IMR-90 (cell line): ENCODE data around the gene PYGO2. TPM values are rescaled to one million over a fixed set of nuclear protein-coding genes. Genes with fewer than 3 reads are reported as not detected.

Experiments used
- ATAC-seq: fragments of 200-7000 bp; cut with Tn5 transposase; 2 replicates; pipeline ENCODE4 v1.9.1; 2020; ENCODE audit warnings: low read depth, mild to moderate bottlenecking, moderate library complexity
- BruUV-seq: library from RNA; stranded (reverse); fragments of 400-500 nt; replicated peaks from 2 replicates; lab custom pipeline; 2021; lab: Mats Ljungman, UMichigan
- CTCF ChIA-PET: fragments of 300-600 bp; formaldehyde crosslinking; extraction: SDS; loops from one replicate; lab custom pipeline; 2021; ENCODE audit warnings: antibody characterized with exemption; lab: Yijun Ruan, JAX
- POLR2A ChIA-PET: fragments of 300-600 bp; sonication (Branson Sonifier 250); formaldehyde crosslinking; loops from one replicate; lab custom pipeline; 2022; ENCODE audit warnings: antibody characterized with exemption; ENCODE audit not compliant: unreplicated experiment; lab: Charles Lee
- DNase-seq: peaks from one replicate; pipeline ENCODE4 v3.0.0; 2013
- H2AFZ ChIP-seq: replicated peaks from 2 replicates; pipeline ENCODE3; 2013; ENCODE audit warnings: low read length, mild to moderate bottlenecking; ENCODE audit not compliant: poor library complexity
- H2AK5ac ChIP-seq: 2 replicates; pipeline ENCODE4 v1.6.1; 2013; ENCODE audit warnings: low read depth, low read length, inconsistent platforms
- H2AK9ac ChIP-seq: replicated peaks from 2 replicates; pipeline ENCODE3; 2013; ENCODE audit warnings: mild to moderate bottlenecking, low read depth, low read length, moderate library complexity; ENCODE audit not compliant: poor library complexity
- H2BK120ac ChIP-seq: 2 replicates; pipeline ENCODE4 v1.6.1; 2013; ENCODE audit warnings: low read depth, low read length, inconsistent platforms
- H2BK15ac ChIP-seq: 3 replicates; pipeline ENCODE4 v1.6.1; 2013; ENCODE audit warnings: low read depth, low read length, inconsistent platforms
- H2BK20ac ChIP-seq: 2 replicates; pipeline ENCODE4 v1.6.1; 2013; ENCODE audit warnings: low read depth, mild to moderate bottlenecking, inconsistent platforms, low read length, moderate library complexity
- H2BK5ac ChIP-seq: 2 replicates; pipeline ENCODE4 v1.6.1; 2013; ENCODE audit warnings: mild to moderate bottlenecking, low read depth, low read length, inconsistent platforms; ENCODE audit not compliant: poor library complexity, severe bottlenecking
- H3K14ac ChIP-seq: replicated peaks from 2 replicates; pipeline ENCODE4 v1.6.1; 2013; ENCODE audit warnings: low read depth, low read length, inconsistent platforms
- H3K18ac ChIP-seq: 2 replicates; pipeline ENCODE4 v1.6.1; 2013; ENCODE audit warnings: low read depth, low read length, control low read depth
- H3K23ac ChIP-seq: 2 replicates; pipeline ENCODE4 v1.6.1; 2013; ENCODE audit warnings: low read depth, low read length, inconsistent platforms
- H3K27ac ChIP-seq: 2 replicates; pipeline ENCODE4 v1.5.1; 2013; ENCODE audit warnings: mild to moderate bottlenecking, control low read depth, low read length; ENCODE audit not compliant: insufficient read depth
- H3K27me3 ChIP-seq: 2 replicates; pipeline ENCODE4 v1.6.1; 2013; ENCODE audit warnings: low read length; ENCODE audit not compliant: control insufficient read depth, insufficient read depth
- H3K36me3 ChIP-seq: 2 replicates; pipeline ENCODE4 v1.6.1; 2013; ENCODE audit warnings: low read length, mixed read lengths; ENCODE audit not compliant: control insufficient read depth, insufficient read depth
- H3K4ac ChIP-seq: 2 replicates; pipeline ENCODE4 v1.6.1; 2013; ENCODE audit warnings: low read depth, low read length, inconsistent platforms
- H3K4me1 ChIP-seq: 2 replicates; pipeline ENCODE4 v1.6.1; 2013; ENCODE audit warnings: low read length, mixed read lengths; ENCODE audit not compliant: control insufficient read depth, insufficient read depth
- H3K4me2 ChIP-seq: 2 replicates; pipeline ENCODE4 v1.6.1; 2013; ENCODE audit warnings: low read depth, mild to moderate bottlenecking, control low read depth, low read length, moderate library complexity
- H3K4me3 ChIP-seq: 2 replicates; pipeline ENCODE4 v1.5.1; 2013; ENCODE audit warnings: low read depth, mild to moderate bottlenecking, control low read depth, low read length, moderate library complexity; ENCODE audit not compliant: insufficient read depth
- H3K56ac ChIP-seq: 2 replicates; pipeline ENCODE4 v1.6.1; 2013; ENCODE audit warnings: low read length, inconsistent platforms; ENCODE audit not compliant: insufficient read depth; ENCODE audit errors: extremely low read depth
- H3K79me1 ChIP-seq, 2 experiments: 2 replicates each; pipeline ENCODE4 v1.6.1; 2013; ENCODE audit warnings: low read length in 2 of 2, inconsistent platforms in 1 of 2, low read depth in 1 of 2
- H3K9ac ChIP-seq: 2 replicates; pipeline ENCODE4 v1.6.1; 2013; ENCODE audit warnings: low read depth, low read length, control low read depth
- H3K9me1 ChIP-seq: 2 replicates; pipeline ENCODE4 v1.6.1; 2013; ENCODE audit warnings: low read length, inconsistent platforms; ENCODE audit not compliant: insufficient read depth
- H3K9me3 ChIP-seq: 2 replicates; pipeline ENCODE4 v1.6.1; 2013; ENCODE audit warnings: low read length; ENCODE audit not compliant: control insufficient read depth, insufficient read depth
- H4K20me1 ChIP-seq: 2 replicates; pipeline ENCODE4 v1.6.1; 2013; ENCODE audit warnings: low read length, inconsistent platforms; ENCODE audit not compliant: insufficient read depth
- H4K5ac ChIP-seq: 2 replicates; pipeline ENCODE4 v1.6.1; 2013; ENCODE audit warnings: mild to moderate bottlenecking, low read depth, low read length, control low read depth
- H4K8ac ChIP-seq, 2 experiments: 2 replicates each; pipeline ENCODE4 v1.6.1; 2013; ENCODE audit warnings: low read depth in 2 of 2, low read length in 2 of 2, control low read depth in 1 of 2, inconsistent platforms in 1 of 2
- H4K91ac ChIP-seq: 2 replicates; pipeline ENCODE4 v1.6.1; 2013; ENCODE audit warnings: low read depth, low read length, inconsistent platforms; ENCODE audit not compliant: insufficient read depth
- BHLHE40 ChIP-seq: fragments of 150-350 bp; IDR thresholded peaks from 2 replicates; pipeline ENCODE4 v1.6.1; 2016; ENCODE audit warnings: mild to moderate bottlenecking, low read depth, low read length
- CEBPB ChIP-seq: IDR thresholded peaks from 2 replicates; pipeline ENCODE4 v1.6.1; 2012; ENCODE audit warnings: low read depth, low read length, improper control_type of control experiment
- CHD1 ChIP-seq: IDR thresholded peaks from 2 replicates; pipeline ENCODE4 v1.6.1; 2012; ENCODE audit warnings: low read depth, low read length, improper control_type of control experiment
- CTCF ChIP-seq: conservative IDR thresholded peaks from 2 replicates; pipeline ENCODE4 v1.5.1; 2012; ENCODE audit warnings: mild to moderate bottlenecking, low read depth, low read length, improper control_type of control experiment
- FOS ChIP-seq: fragments of 150-350 bp; IDR thresholded peaks from 2 replicates; pipeline ENCODE4 v1.6.1; 2016; ENCODE audit warnings: low read depth, low read length
- MAFK ChIP-seq: IDR thresholded peaks from 2 replicates; pipeline ENCODE4 v1.6.1; 2012; ENCODE audit warnings: low read depth, low read length, improper control_type of control experiment
- MAZ ChIP-seq: IDR thresholded peaks from 2 replicates; pipeline ENCODE4 v1.6.1; 2012; ENCODE audit warnings: low read depth, mild to moderate bottlenecking, low read length, improper control_type of control experiment, moderate library complexity, borderline replicate concordance
- MXI1 ChIP-seq: IDR thresholded peaks from 2 replicates; pipeline ENCODE4 v1.6.1; 2012; ENCODE audit warnings: low read depth, mild to moderate bottlenecking, low read length, moderate library complexity, borderline replicate concordance
- NFE2L2 ChIP-seq: fragments of 150-350 bp; IDR thresholded peaks from 2 replicates; pipeline ENCODE4 v1.6.1; 2016; ENCODE audit warnings: low read depth, mild to moderate bottlenecking, low read length
- POLR2A ChIP-seq: IDR thresholded peaks from 2 replicates; pipeline ENCODE4 v1.6.1; 2012; ENCODE audit warnings: mild to moderate bottlenecking, low read depth, low read length
- RAD21 ChIP-seq: IDR thresholded peaks from 2 replicates; pipeline ENCODE4 v1.6.1; 2012; ENCODE audit warnings: low read length, improper control_type of control experiment
- RCOR1 ChIP-seq: IDR thresholded peaks from 2 replicates; pipeline ENCODE4 v1.6.1; 2012; ENCODE audit warnings: mild to moderate bottlenecking, low read length, improper control_type of control experiment; ENCODE audit not compliant: insufficient replicate concordance
- RFX5 ChIP-seq: IDR thresholded peaks from 2 replicates; pipeline ENCODE4 v1.8.0; 2012; ENCODE audit warnings: low read depth, mild to moderate bottlenecking, low read length, moderate library complexity
- SMC3 ChIP-seq: fragments of 150-350 bp; IDR thresholded peaks from 2 replicates; pipeline ENCODE4 v1.6.1; 2016; ENCODE audit warnings: low read depth, mild to moderate bottlenecking, antibody characterized with exemption, low read length, moderate library complexity
- USF2 ChIP-seq: fragments of 150-350 bp; IDR thresholded peaks from 2 replicates; pipeline ENCODE4 v1.6.1; 2017; ENCODE audit warnings: mild to moderate bottlenecking, antibody characterized with exemption, low read length, low read depth
- WGBS, 2 experiments: methylation state at CpG; one replicate each; pipeline versions ENCODE4 v1.1.5 to v1.1.7; 2013; ENCODE audit warnings: missing lambda C conversion rate in 2 of 2; ENCODE audit not compliant: insufficient read length in 1 of 2; ENCODE audit errors: extremely low coverage in 2 of 2; 5-methylcytosine and 5-hydroxymethylcytosine counted together
- dilution Hi-C: fragments of 300-500 bp; cut with HindIII; formaldehyde crosslinking; loops from one replicate; pipeline ENCODE4 v1.14.3; 2018; ENCODE audit warnings: low sequenced_read_pairs; ENCODE audit not compliant: unreplicated experiment
- in situ Hi-C: fragments of 300-500 bp; cut with MboI; formaldehyde crosslinking; loops from 3 replicates; pipeline ENCODE4 v1.14.3; 2019; ENCODE audit warnings: low sequenced_read_pairs, inconsistent platforms, mixed read lengths
- intact Hi-C: fragments of 100-400 bp; cut with micrococcal nuclease; formaldehyde crosslinking; loops from 2 replicates; pipeline ENCODE4 v1.10.0; 2022
- polyA plus RNA-seq, 3 experiments: library from polyadenylated mRNA; depleted of rRNA; stranded (reverse); fragments of >200 nt; gene quantifications; 2 replicates each; pipeline ENCODE4 v1.2.3, GENCODE V29; 2012; ENCODE audit warnings: low replicate concordance in 1 of 3
- total RNA-seq: library from RNA; depleted of rRNA; stranded (reverse); fragments of >200 nt; gene quantifications from 2 replicates; pipeline ENCODE4 v1.2.3, GENCODE V29; 2012

PYGO2 gene
- total and polyA plus RNA-seq, 2 of the 4 experiments (the other 2 are of a cell fraction) = 5.4 to 14.8 TPM

GRCh38 chr1:154982897-154983648, 21.5 kb upstream of the PYGO2 start, which contains the start of gene FLAD1:
FLAD1 (plus strand) TSS chr1:154983344; CDS start chr1:154983695, 351 bp downstream.
- Histone ChIP-seq H2AFZ (peak within 1 kb of the TSS; percentile 90), H3K27me3 (no peaks in the 10 kb centered on the region), H3K18ac (no peak within 1 kb of the TSS; the same call in 1 of the 2 replicates), H3K4me2 (peak within 1 kb of the TSS; percentile 87), H4K5ac (peak within 1 kb of the TSS; percentile 74), H4K91ac (peak within 1 kb of the TSS; percentile 49), H4K8ac (peak within 1 kb of the TSS; percentile 71 to 95), H2BK20ac (no peak within 1 kb of the TSS), H2BK5ac (peak within 1 kb of the TSS; percentile 44), H3K56ac (peak within 1 kb of the TSS; percentile 80), H4K20me1 (no peaks in the 10 kb centered on the region), H2BK120ac (no peak within 1 kb of the TSS), H3K9ac (peak within 1 kb of the TSS; percentile 92), H2AK5ac (peak within 1 kb of the TSS; percentile 57), H3K4ac (peak within 1 kb of the TSS; percentile 70), H3K27ac (peak within 1 kb of the TSS; percentile 40), H3K9me3 (no peaks in the 10 kb centered on the region), H2BK15ac (no peak within 1 kb of the TSS; the same call in 2 of the 3 replicates), H3K36me3 (peaks cover 6% of the 10 kb centered on the region), H3K4me3 (peak within 1 kb of the TSS; percentile 78), H3K23ac (peak within 1 kb of the TSS; percentile 72; the same call in 1 of the 2 replicates), H3K14ac (peak within 1 kb of the TSS; percentile 89), H3K9me1 (0 out of 2 replicates have a peak, but pooled peaks cover 3% of the 10 kb centered on the region), H2AK9ac (peak within 1 kb of the TSS; percentile 88), H3K4me1 (peaks cover 3% of the 10 kb centered on the region), H3K79me1 (peaks cover 13 to 47% of the 10 kb centered on the region in 2 experiments; a peak in 3 of 4 replicates)
- ChIA-PET CTCF (interaction anchor here (1.8 kb wide), 1 partner anchor 12 kb away, joined by 5 read pairs; the partner anchor contains the start of gene SHC1), POLR2A (interaction anchor here (1.0 to 1.1 kb wide), 2 partner anchors 10 kb away, joined by 3 to 5 read pairs; no protein-coding TSS in a partner anchor)
- in situ Hi-C loops = no loop called here
- intact Hi-C loops = no loop called here
- WGBS, 2 experiments = 0% methylated on average over 19 of the region's 26 CpGs; no CpG with 5 or more reads in 1 of the 2 experiments
- no TSS peak for BruUV-seq
- peak; percentile 100 for DNase-seq
- dilution Hi-C loops = no loop called here
- ATAC-seq = peak; percentile 100
- TF ChIP-seq MXI1 (peak; percentile 80), RAD21 (no peak; the same call in 1 of the 2 replicates), MAFK (no peak), POLR2A (no peak), NFE2L2 (no peak), RCOR1 (no peak), USF2 (peak; percentile 94), SMC3 (no peak), CHD1 (no peak), MAZ (peak; percentile 13; the same call in 1 of the 2 replicates), CEBPB (no peak), FOS (peak; percentile 74; the same call in 1 of the 2 replicates), BHLHE40 (no peak), RFX5 (no peak), CTCF (no peak)
